NCI-H146 treated with DMSO at 0.1 percent for 48 hours (cell line): Measurements from ENCODE around the gene IPO7.
A peak's percentile ranks its signal among the peaks of the same experiment; 100 is the strongest.
"Not testable (repeated sequence)": the region's sequence is repeated elsewhere in the genome, so short reads cannot be mapped to it uniquely, and the experiment has no call there.

Experiments
- DNase-seq: peaks from one replicate; lab custom pipeline; 2025; ENCODE audit not compliant: unreplicated experiment; lab: John Stamatoyannopoulos, UW

IPO7 gene

DNA sequence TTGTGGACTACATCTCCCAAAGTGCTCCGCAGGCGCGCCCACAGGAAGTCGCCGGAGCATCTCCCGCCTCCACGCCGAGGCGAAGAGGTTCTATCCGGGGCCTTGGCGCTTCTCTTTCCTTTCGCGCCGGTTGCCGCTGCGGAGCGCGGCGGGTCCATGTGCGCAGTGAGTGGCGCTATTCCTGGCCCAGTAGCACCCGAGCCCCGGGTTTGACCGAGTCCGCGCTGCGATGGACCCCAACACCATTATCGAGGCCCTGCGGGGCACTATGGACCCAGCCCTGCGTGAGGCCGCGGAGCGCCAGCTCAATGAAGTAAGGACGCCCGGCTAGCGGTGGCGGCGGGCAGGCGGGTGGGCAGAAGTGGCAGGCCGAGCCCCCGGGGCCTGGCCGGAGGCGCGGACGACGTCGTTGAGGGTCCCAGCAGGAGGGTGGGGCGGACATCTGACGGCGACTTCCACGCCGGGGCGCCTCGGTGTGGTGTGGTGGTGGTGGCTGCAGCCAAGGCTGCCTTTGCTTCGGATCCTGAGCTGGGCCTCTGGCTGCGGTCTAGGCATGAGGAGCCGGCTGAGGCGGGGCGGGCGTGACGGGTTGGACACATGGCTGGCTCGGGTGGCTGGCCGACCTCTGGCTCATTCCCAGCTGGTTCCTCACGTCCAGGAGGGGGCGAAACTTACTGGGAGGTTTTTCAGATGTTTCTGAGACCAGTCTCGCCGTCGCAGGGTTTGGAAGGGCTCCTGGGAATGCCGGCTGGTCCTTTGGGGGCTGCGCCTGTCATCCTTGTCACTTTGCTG, at the start of gene IPO7:
IPO7 (plus strand) TSS at position 118 of the 792 bp plus-strand sequence; CDS start at position 230, 112 bp downstream.
- peak; percentile 70 for DNase-seq

DNA sequence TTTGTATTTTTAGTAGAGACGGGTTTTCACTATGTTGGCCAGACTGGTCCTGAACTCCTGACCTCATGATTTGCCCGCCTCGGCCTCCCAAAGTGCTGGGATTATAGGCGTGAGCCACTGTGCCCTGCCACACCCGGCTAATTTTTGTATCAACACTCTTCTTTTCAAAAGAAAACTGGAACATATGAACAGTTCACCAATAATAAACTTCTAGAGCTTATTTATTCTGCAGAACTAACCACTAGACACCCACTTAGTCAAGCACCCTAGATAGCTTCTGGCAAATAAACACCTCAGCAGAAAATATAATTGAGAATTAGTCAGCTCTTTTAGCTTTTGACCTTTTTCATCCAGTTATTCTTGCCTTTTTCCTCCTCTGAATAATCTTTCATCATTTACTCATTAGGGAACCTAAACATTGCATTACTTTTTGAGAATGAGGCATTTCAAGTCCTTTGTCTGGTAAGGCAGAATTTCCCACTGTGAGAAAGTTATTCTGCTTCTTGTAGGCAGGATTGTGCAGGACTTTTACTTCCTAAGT, 42.7 kb upstream of the IPO7 start:
- DNase-seq = no peak

DNA sequence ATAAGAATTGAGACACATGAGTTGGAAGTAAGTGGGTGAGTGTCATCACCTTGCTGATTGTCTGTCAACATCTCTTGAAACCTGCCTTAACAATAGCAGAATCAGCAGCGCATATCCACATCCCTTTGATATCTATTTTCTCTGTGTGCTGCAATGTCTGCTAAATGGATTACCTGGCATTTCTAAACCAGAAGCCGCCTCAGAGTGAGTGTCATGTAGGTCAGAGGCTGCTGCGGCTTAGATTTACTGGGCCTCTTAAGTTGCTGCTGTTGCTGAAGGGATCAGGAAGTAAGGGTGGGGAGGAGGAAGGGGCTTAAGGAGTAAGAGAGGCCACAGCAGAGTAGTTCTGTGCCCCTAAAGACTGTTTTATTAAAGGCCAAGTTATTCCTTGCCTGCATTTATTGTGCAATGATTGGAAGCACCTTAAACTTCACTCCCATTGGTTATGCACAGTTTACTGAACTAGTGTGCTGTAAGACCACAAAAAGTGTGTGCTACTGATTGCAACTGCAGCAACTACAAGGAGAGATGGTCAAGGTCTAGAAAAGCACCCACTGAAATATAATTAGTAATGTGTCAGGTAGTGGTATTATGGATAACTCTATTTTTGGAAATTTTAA, 40.3 kb upstream of the IPO7 start:
- DNase-seq = no peak

DNA sequence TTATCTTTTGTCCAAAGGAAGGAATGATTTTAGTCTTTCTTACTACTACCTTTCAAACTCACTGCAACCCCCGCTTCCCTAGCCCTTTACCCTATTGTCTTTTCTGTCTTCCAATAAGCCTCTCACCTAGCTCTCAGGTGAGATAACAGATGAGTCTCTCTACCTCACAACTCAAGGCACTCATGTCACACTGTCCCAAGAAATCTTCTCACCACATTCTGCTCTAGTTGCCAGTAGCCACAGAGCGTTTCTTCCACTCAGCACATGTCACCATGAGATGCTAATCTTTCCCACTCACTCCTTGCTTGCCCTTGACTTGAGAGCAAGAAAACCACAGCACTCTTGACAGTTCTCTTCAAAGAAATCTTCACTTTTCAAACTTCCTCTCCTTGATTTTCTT, 37.4 kb upstream of the IPO7 start:
- DNase-seq = no peak

DNA sequence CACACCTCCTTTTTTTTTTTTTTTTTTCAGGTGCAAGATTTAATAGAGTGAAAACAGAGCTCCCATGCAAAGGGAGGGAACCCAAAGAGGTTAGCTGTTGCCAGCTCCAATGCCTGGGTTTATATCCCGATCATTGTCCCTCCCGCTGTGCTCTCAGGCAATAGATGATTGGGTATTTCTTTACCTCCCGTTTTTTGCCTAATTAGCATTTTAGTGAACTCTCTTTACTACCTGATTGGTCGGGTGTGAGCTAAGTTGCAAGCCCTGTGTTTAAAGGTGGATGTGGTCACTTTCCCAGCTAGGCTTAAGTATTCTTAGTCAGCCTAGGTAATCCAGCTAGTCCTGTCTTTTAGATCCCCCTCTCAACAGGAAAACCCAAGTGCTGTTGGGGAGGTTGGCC, 36.7 kb upstream of the IPO7 start:
- DNase-seq = not testable (repeated sequence)

DNA sequence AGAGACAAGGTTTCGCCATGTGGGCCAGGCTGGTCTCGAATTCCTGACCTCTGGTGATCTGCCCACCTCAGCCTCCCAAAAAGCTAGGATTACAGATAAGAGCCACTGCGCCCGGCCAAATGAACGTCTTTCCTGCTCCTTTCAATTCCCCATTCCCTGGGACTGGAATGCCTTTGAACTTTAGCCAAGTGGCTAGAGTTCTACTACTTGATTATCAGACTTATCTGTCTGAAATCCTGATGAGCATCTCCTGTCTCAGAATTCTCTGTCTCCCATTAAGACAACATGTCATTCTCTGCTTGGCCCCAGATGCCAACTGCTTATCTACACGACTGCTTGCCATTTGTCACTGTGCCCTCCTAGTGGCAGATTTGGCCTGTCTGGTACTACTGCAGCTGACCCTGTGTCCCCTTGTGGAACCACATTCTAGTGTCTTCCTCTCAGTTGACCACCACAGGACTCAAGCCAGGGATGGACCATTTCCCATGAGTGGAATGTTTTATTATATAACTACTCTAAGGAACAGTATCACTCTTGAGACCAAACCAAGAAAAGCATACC, 33.1 kb upstream of the IPO7 start:
- no peak for DNase-seq

DNA sequence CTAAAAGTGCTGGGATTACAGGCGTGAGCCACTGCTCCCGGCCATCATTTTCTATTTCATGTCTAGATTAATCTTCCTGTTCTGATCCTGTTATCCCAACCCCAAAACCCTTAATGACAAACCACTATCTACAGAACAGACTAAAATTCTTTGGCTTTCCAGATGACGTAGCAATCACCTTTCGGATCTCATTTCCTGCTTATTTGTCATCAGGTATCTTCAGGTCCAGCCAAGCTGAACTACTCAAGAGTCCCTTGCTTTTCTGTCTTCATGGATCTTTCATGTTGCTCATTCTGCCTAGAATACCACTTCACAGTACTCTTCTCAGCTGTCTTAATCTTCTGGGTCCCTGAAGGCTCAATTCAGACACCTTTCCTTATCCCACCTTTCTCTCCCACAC, 27.4 kb upstream of the IPO7 start:
- no peak for DNase-seq

DNA sequence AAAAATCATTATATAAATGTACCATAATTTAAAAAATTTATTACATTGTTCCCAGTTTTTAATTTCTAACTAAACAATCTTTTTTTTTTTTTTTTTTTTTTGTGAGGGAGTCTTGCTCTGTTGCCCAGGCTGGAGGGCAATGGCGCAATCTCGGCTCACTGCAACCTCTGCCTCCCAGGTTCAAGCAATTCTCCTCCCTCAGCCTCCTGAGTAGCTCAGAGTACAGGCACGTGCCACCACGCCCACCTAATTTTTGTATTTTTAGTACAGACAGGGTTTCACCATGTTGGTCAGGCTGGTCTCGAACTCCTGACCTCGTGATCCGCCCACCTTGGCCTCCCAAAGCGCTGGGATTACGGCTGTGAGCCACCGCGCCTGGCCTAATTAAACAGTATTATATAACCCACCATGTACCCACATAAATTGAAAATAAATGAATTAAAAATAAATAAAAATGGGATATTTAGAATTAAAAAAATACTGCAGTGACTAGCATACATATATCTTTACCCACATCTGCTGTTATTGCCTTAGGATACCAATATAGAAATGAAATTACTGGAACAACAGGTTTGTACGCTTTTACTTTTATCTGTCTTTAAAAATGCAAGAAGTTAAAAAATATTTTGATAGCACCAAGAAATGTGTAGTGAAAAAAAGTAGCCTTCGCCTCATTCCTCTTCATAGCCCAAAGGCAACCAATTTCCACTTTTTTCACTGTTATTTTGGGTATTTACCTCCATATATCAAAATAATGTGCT, 23.4 kb upstream of the IPO7 start:
- DNase-seq = not testable (repeated sequence)

DNA sequence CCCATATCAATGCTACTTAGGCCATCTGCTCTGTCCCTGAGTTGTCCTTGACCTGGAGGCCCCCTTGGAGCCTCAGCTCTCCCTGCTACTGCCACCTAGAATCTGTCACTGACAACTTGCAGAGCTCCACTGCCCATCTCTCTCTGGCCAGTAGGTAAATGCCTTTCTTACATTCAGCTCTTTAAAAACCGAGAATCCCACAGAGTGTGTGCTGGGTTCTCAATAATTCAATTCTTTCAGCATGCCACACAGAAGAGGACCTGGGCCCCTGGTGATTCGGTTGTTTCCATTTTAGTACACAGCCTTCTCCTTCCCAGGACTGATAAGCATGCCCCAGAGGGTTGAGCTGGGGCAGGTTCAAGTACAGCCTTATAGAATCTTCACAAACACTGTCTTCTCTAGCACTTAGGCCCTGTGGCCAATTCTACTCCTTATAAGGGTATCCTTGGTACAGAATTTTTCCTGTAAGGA, 22.0 kb upstream of the IPO7 start:
- no peak for DNase-seq

DNA sequence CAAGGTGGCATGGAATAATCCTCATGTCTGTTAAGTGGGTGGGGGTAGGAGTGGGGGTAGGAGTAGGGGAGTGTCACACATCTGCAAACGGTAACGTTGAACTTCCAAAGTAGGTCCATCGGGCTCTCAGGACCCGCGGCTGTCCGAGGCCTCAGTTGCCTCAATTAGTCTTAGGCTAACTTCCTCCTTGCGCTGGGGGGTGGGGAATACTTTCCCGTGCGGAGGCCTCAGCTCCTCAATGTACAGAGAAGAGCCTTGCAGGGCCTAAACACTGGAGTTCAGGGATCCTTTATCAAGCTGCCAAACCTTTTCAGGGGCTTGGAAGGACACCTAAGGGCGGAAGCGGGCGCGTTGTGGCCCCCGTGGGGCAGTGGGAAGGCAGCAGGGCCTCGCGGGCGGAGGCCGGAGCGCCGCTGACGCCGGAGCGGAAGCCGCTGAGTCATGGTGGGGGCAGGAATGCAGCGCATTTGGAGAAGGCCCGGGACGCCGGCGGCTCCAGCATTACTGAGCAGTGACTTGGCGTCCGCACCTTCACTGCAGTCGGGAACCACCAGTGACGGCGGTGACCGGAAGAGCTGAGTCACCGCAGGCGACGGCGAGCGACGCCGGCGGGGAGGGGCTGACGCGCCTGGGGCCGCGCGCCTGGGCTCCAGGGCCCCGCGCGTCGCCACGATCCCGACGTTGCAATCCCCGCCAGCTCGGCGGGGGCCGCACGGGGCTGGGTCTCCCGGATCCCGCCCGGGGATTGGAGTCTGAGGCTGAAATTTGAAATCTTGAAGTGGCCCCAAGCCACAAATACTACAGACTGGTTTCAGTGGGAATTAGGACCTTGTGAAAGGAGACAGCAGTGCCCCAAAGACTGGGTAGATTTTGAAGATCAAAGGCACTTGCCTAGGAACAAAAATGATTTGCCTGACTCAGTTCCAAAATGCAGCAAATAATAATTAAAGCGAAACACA, 20.2 kb upstream of the IPO7 start:
- peak; percentile 78 for DNase-seq

DNA sequence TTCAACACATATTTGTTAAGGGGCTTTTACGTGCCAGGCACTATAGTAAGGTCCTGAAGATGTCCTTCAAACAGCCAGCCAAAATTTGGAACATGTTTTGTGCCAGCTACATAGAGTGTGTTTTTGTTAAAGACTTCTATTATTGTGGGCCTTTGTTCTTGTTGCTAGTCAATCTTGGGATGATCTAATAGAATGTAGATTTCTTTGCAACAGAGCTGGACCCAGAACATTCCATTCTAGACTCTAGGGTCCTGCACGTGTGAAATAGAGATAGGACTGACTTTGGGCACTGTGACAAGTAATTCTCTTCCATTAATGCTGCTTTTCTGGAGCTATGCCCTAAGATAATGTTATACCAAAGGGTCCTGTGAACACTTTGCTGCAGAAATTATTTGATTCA, 16.9 kb upstream of the IPO7 start:
- DNase-seq = no peak

DNA sequence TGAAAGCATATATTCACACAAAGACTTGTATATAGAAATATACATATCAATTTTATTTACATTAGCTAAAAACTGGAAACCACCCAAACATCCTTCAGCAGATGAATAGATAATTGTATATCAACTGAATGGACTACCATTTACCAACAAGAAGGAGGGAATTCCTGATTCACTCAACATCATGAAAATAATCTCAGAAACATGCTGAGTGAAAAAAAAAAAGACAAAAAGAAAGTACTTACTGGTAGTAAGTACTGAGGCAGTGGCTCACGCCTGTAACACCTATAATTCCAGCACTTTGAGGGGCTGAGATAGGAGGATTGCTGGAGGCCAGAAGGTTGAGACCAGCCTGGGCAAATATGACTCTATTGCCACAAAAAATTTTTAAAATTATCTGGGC, 7.4 kb upstream of the IPO7 start:
- DNase-seq = no peak

DNA sequence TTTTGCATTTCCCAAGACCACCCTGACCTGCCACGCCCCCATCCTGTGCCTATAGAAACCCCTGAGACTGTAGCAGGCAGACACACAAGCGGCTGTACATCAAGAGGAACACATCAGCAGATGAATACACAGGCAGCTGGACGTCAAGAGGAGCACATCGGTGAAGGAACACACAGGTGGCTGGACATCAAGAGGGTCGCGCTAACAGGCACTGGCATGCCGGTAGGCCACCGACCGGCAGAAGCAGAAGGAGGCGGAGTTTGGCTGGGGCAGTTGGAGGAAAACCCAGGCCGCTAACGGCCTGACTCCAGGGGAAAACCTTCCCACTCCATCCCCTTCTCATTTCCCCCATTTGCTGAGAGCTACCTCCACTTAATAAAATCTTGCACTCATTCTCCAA, 5.4 kb upstream of the IPO7 start:
- no peak for DNase-seq

DNA sequence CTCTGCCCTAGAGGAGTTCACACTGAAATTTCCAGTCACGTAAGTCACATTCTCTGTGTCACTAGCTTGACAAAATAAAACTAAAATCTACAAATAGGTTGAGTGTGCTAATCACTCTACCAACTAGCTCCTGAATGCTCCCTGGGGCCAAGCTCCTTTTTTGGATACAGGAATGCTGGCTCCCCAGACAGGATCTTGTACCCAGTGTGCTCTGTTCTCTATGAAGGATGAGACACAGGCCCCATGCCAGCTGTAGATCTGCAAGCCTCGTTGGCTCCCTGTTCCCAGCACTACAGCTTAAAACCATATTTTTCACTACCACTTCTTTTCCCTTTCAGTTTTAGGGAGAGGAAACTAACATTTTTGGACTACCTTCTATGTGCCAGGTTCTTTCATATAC, 3.7 kb upstream of the IPO7 start:
- DNase-seq = no peak

DNA sequence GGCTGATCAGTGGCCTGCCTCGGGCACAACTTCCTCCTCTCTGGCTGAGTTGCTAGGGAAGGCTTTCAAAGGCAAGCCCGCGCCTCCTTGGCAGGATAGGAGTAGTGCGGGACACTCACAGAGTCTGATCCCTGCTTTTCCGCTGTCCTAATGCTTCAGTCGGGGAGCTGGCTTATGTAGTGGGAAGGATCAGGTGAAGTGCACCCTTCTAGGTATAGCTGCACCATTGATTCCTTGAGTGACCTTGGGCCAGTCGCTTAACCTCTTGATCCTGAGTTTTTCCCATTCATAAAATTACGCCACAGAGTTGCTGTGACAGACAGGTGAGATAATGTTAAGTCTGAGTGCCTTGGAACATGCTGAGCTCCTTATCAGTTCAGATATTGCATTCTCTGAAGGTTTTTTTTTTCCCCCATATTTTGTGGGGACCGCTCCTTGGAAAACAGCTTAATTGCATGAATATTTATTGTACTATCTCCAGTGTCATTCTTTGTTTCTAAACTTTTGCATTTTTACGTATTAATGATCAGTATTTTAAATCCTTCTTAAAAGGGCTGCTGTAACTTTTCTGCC, 961 bp downstream of the IPO7 start:
- DNase-seq = no peak

DNA sequence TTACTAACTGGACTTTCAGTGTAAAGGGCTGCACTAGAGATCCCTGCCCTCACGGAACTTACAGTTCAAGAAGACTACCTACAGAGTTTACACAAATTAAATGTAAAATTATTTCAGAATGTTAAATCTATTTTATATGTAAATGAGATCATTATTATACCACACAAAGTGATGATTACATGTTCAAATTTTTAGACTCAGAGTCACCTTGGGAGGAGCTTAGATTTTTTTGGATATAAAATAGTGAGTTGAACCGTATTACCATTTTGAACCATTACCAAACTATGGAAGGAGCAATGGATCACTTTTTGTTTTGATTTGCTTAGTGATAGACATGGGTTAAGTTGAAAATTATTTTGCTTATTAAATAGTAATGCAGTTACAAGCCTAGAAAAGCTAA, 1.6 kb downstream of the IPO7 start:
- DNase-seq = no peak

DNA sequence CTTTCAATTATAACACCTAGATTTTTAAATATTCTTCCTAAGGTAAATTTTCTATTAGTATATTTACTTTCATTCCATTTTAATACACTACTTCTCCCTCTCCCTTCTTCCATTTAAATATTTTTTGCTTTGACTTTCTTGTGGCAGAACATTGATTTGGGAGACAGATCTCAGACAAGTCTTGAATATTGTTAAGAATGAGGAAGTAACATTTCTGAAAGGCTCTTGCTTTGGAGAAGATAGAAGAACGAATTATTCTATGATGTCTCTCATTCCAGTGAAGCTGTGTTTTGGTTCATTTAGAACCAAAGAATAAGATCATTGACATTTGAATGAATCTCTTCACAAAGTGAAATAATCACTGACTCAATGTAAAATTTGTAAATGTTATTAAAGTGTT, 2.4 kb downstream of the IPO7 start:
- DNase-seq = no peak

DNA sequence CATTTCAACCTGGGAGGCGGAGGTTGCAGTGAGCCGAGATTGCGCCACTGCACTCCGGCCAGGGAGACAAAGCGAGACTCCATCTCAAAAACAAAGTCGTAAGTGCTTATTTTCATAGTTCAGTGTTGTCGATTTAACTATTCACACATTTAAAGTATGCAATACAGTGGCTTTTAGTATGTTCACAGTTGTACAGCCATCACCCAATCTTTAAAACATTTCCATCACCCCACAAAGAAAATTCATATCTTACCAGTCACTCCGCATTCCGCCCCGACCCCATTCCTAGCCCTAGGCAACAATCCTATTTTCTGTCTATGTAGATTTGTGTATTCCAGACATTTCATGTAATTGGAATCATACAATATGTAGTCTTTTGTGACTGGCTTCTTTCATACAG, 11.9 kb downstream of the IPO7 start:
- no peak for DNase-seq

DNA sequence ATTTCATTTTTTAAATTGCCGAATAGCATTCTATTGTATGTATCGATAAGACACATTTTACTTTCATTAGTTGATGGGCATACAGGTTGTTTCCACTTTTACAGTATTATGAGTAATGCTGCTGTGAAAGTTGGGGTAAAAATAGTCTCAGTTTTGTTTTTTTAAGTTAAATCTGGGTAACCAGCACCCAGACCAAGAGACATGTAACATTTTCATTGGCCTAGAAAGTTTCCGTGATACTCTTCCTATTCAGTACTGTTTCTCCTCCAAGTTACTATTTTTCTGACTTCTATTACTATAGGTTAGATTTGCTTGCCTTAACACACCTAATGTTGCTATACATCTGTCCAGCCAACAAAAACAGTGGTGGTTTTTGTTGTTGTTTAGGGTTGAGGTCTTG, 12.3 kb downstream of the IPO7 start:
- no peak for DNase-seq
